ENCODE results near the gene MDC1.

GRCh38 chr6:30683183-30683979 lies 33.7 kb downstream of the MDC1 start:
- TF ChIP-seq CTCF (conservative IDR thresholded peaks at IDR 0.05; ENCODE audit: low read depth, low read length) (no peak), EZH2 (IDR thresholded peaks at IDR 0.05; ENCODE audit: borderline replicate concordance, low read depth, low read length, poor library complexity, severe bottlenecking) (no peak)

Data from A673 (cell line).